Stimulated activated naive CD8-positive, alpha-beta T cell treated with anti-CD3 and anti-CD28 coated beads, Interleukin-15, amount 100 ng/mL, for 72 hours (primary cell): ENCODE results near the gene CDK15.
"Not testable (repeated sequence)": the region's sequence is repeated elsewhere in the genome, so short reads cannot be mapped to it uniquely, and the experiment has no call there.

Experiments used
- ATAC-seq: fragments of 150-1000 bp; cut with Tn5 transposase; 2 replicates; pipeline ENCODE4 v1.10.0; 2021; ENCODE audit warnings: mild to moderate bottlenecking, moderate library complexity
- DNase-seq, 2 donors: peaks; one replicate each; pipeline ENCODE4 v3.0.0; 2021 to 2022
- H3K27ac Mint-ChIP-seq, 2 donors: one replicate each; pipeline ENCODE4 v1.8.0; 2022; ENCODE audit warnings: mild to moderate bottlenecking in 2 of 2, mixed read lengths in 2 of 2, moderate library complexity in 2 of 2
- H3K27me3 Mint-ChIP-seq: one replicate; pipeline ENCODE4 v1.8.0; 2022; ENCODE audit warnings: mixed read lengths
- H3K4me1 Mint-ChIP-seq: one replicate; pipeline ENCODE4 v1.8.0; 2022; ENCODE audit warnings: mild to moderate bottlenecking, mixed read lengths
- H3K4me3 Mint-ChIP-seq, 2 donors: one replicate each; pipeline ENCODE4 v1.8.0; 2022; ENCODE audit warnings: mild to moderate bottlenecking in 2 of 2, mixed read lengths in 2 of 2, moderate library complexity in 1 of 2
- H3K9me3 Mint-ChIP-seq, 2 donors: one replicate each; pipeline ENCODE4 v1.8.0; 2022; ENCODE audit warnings: mixed read lengths in 2 of 2

CDK15 gene

DNA sequence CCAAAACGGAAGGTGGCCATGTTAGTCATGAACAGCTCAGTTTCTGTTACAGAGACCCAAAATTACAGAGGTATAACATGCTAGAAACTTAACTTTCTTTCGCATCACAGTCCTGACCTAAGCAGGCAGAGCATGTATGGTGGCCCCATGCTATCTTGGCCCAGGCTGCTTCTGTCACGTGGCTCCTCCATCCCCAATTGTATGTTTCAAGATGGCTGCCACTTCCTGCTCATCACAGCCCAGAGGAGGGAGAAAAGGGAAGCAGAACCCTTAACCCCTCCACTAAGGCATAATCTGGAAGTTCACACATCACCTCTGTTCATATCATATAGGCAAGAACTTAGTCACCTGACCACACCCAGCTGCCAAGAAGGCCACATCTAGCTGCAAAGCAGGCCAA is 28.7 kb downstream of the CDK15 start:
- peaks cover 6% of the 10 kb centered on the region for H3K27me3 Mint-ChIP-seq
- H3K9me3 Mint-ChIP-seq = no peaks in the 10 kb centered on the region

GRCh38 chr2:201837391-201837790 is 31.1 kb downstream of the CDK15 start:
- Mint-ChIP-seq H3K4me1 (no peaks in the 10 kb centered on the region), H3K27me3 (peaks cover 6% of the 10 kb centered on the region), H3K27ac (no peak overlapping the region), H3K4me3 (no peak overlapping the region), H3K9me3 (peaks cover 0 to 7% of the 10 kb centered on the region in 2 donors)
- no peak for ATAC-seq
- no peak for DNase-seq

More for the DNA sequence above, 28.7 kb downstream of the CDK15 start:
- no peak for DNase-seq
- H3K4me1 Mint-ChIP-seq = no peaks in the 10 kb centered on the region
- H3K27ac Mint-ChIP-seq = no peak overlapping the region
- no peak for ATAC-seq
- H3K4me3 Mint-ChIP-seq = no peak overlapping the region

- no peaks in the 10 kb centered on the region for H3K4me1 Mint-ChIP-seq
- H3K27ac Mint-ChIP-seq = no peak overlapping the region
- H3K4me3 Mint-ChIP-seq = no peak overlapping the region
- H3K9me3 Mint-ChIP-seq = peaks cover 0 to 7% of the 10 kb centered on the region in 2 donors
- H3K27me3 Mint-ChIP-seq = peaks cover 6% of the 10 kb centered on the region
- ATAC-seq (no peak), DNase-seq (no peak)
Measured at GRCh38 chr2:201837824-201838431, 31.6 kb downstream of the CDK15 start.

- peaks cover 6% of the 10 kb centered on the region for H3K27me3 Mint-ChIP-seq
Measured at GRCh38 chr2:201839727-201840126, 33.4 kb downstream of the CDK15 start.

GRCh38 chr2:201840726-201841125 is 34.4 kb downstream of the CDK15 start:
- Mint-ChIP-seq H3K27me3 (peaks cover 6% of the 10 kb centered on the region), H3K4me3 (no peak overlapping the region), H3K9me3 (peaks cover 0 to 7% of the 10 kb centered on the region in 2 donors), H3K27ac (no peak overlapping the region), H3K4me1 (no peaks in the 10 kb centered on the region)
- ATAC-seq = no peak
- no peak for DNase-seq

More at GRCh38 chr2:201839727-201840126, 33.4 kb downstream of the CDK15 start:
- H3K4me1 Mint-ChIP-seq = no peaks in the 10 kb centered on the region
- H3K27ac Mint-ChIP-seq = no peak overlapping the region
- ATAC-seq = no peak
- peaks cover 0 to 7% of the 10 kb centered on the region in 2 donors for H3K9me3 Mint-ChIP-seq
- H3K4me3 Mint-ChIP-seq = no peak overlapping the region
- DNase-seq = no peak

DNA sequence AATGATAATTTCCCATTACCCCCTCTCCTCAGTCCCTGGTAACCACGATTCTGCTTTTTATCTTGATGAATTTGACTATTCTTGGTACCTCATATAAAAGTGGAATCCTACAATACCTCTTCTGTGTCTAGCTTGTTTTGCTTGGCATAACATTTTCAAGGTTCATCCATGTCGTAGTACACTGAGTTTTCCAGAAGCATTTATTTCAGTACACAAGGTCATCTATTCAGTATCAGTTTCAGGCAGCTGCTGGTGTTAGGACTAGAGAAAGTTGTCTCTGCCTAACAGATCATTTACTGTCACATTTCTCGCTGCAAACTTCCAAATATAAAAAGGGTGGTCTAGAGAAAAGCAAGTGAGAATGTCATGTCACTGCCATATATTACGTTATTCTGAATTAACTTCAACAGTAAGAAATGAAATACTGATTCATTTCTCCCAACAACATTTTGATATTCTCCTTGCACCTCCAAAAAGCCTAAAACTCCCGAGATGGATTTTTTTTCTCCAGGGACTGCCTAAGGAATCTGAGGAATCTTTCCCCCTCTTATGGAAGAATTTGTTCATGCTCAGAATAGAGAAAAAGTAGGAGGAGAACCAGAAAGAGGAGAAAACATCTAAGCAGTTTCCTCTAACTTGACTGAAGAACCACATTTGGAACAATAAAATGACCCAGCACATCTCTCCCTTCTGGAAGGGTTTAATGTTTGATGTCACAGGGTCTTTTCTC is 36.0 kb downstream of the CDK15 start:
- ATAC-seq (no peak), DNase-seq (no peak)
- no peak overlapping the region for H3K27ac Mint-ChIP-seq
- peaks cover 0 to 7% of the 10 kb centered on the region in 2 donors for H3K9me3 Mint-ChIP-seq
- H3K27me3 Mint-ChIP-seq = no peaks in the 10 kb centered on the region
- no peak overlapping the region for H3K4me3 Mint-ChIP-seq
- no peaks in the 10 kb centered on the region for H3K4me1 Mint-ChIP-seq

DNA sequence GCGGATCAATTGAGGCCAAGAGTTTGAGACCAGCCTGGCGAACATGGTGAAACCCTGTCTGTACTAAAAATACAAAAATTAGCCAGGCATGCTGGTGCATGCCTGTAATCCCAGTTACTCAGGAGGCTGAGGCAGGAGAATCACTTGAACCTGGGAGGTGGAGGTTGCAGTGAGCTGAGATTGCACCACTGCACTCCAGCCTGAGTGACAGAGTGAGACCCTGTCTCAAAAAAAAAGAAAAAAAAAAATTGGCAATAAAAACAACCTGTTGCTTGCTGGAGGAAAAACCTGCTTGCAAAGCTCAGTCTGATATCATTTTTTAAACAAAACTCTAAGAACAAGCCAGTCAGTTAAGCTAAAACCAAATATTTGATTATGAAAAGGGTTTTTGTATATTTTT is 38.6 kb downstream of the CDK15 start:
- DNase-seq, ATAC-seq, H3K27ac Mint-ChIP-seq, H3K4me3 Mint-ChIP-seq, H3K9me3 Mint-ChIP-seq, H3K4me1 Mint-ChIP-seq, H3K27me3 Mint-ChIP-seq: not testable (repeated sequence)

- no peak overlapping the region for H3K4me3 Mint-ChIP-seq
- H3K27me3 Mint-ChIP-seq = no peaks in the 10 kb centered on the region
- no peaks in the 10 kb centered on the region for H3K9me3 Mint-ChIP-seq
- H3K27ac Mint-ChIP-seq = no peak overlapping the region
- no peaks in the 10 kb centered on the region for H3K4me1 Mint-ChIP-seq
- DNase-seq = no peak
- no peak for ATAC-seq
Measured at GRCh38 chr2:201847481-201847880, 41.1 kb downstream of the CDK15 start.

- DNase-seq (no peak), ATAC-seq (no peak)
- Mint-ChIP-seq H3K4me3 (no peak overlapping the region), H3K27ac (no peak overlapping the region), H3K9me3 (no peaks in the 10 kb centered on the region), H3K27me3 (peaks cover under 1% of the 10 kb centered on the region), H3K4me1 (no peaks in the 10 kb centered on the region)
Measured at GRCh38 chr2:201852462-201852861, 46.1 kb downstream of the CDK15 start.

DNA sequence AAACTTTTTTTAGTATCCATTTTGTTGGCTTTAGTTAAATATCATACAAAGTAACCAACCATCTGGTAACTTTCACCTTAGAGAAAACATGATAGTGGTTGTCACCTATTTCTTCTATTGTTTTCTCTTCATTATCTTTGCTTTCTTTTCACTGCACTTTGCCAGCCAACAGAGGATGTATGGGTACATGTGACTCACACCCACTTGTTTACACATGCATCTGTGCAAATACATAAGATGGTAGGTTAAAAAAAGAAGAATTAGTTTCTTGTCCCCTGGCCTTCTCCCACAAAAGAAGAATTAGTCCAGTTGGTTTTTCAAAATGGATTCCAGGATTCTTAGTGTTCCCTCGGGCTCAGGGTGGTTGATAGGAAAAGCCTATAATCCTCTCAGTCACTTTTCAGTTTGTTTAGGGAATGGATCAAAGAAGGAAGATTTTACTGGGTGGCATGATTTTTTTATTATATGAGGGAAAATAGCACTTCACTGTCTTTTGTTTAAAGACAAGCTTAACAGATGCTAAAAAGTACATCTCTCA is 46.6 kb downstream of the CDK15 start:
- no peak for ATAC-seq
- Mint-ChIP-seq H3K27ac (no peak overlapping the region), H3K27me3 (peaks cover 5% of the 10 kb centered on the region), H3K4me3 (no peak overlapping the region), H3K4me1 (no peaks in the 10 kb centered on the region), H3K9me3 (no peaks in the 10 kb centered on the region)
- DNase-seq = no peak

GRCh38 chr2:201854221-201854801 is 48.0 kb downstream of the CDK15 start:
- peaks cover 19% of the 10 kb centered on the region for H3K27me3 Mint-ChIP-seq
- ATAC-seq (no peak), DNase-seq (no peak)
- no peak overlapping the region for H3K4me3 Mint-ChIP-seq
- H3K4me1 Mint-ChIP-seq = peaks cover 13% of the 10 kb centered on the region
- no peak overlapping the region for H3K27ac Mint-ChIP-seq
- no peaks in the 10 kb centered on the region for H3K9me3 Mint-ChIP-seq

DNA sequence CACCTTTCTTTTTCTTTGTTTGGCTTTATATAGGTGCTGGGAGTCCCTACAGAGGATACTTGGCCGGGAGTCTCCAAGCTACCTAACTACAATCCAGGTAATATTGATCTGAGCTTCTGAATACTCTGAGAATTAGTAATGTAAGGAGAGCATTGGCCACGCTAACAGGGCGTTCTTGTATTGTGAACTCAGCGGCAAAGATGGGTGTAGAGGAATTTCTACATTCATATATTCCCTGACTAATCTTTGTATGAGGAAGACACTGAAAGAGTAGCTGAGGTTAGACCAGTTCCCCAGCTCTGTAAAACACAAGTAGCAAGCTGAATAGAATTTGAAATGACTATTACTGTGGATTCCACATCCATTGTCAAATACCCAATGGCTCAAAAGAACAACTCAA is 48.5 kb downstream of the CDK15 start:
- peaks cover 21% of the 10 kb centered on the region for H3K27me3 Mint-ChIP-seq
- H3K9me3 Mint-ChIP-seq = no peaks in the 10 kb centered on the region
- no peak for DNase-seq
- peaks cover 15% of the 10 kb centered on the region for H3K4me1 Mint-ChIP-seq
- H3K4me3 Mint-ChIP-seq = no peak overlapping the region
- ATAC-seq = no peak
- H3K27ac Mint-ChIP-seq = no peak overlapping the region

DNA sequence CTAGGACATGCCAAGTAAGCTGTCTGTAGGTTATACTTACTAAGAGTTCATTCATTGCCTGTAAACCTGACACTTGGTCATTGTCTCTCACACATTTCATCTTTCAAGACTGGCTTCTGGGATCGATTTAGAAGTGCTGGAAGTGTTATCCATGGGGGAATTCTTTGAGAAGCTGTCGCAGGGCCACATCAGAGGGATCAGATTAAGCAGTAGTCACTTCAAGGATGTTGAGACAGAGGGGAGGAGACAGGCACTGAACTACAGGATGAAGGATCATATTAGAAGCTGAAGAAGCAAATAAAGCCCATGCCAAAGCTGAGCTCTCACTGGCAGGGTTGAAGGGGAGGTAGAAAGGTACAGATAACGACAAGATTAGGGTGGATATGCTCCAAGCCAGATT is 49.0 kb downstream of the CDK15 start:
- Mint-ChIP-seq H3K27me3 (peaks cover 23% of the 10 kb centered on the region), H3K4me3 (no peak overlapping the region), H3K27ac (no peak overlapping the region), H3K4me1 (peaks cover 15% of the 10 kb centered on the region), H3K9me3 (no peaks in the 10 kb centered on the region)
- ATAC-seq = no peak
- DNase-seq = no peak

DNA sequence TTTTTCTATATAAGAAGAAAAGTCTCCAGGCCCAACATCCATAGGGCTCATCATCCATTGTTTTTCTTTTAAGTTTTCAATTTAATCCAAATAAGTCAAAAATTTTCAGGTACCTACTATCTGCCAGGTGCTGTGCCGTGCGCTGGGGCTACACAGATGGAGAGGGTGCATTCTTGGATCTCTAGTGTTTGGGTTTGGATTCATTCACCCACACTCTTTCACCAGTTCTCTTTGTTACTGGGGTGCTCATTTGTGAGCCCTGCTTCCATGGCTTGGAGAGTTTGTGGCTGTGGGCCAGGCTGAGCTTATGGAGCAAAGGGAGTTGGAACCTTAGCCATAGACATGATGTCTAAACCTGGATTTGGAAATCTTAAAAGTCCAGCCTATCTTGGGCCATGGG is 51.0 kb downstream of the CDK15 start:
- peaks cover 21% of the 10 kb centered on the region for H3K4me1 Mint-ChIP-seq
- no peak for DNase-seq
- peaks cover 31% of the 10 kb centered on the region for H3K27me3 Mint-ChIP-seq
- no peak overlapping the region for H3K4me3 Mint-ChIP-seq
- H3K27ac Mint-ChIP-seq = no peak overlapping the region
- H3K9me3 Mint-ChIP-seq = no peaks in the 10 kb centered on the region
- ATAC-seq = no peak

DNA sequence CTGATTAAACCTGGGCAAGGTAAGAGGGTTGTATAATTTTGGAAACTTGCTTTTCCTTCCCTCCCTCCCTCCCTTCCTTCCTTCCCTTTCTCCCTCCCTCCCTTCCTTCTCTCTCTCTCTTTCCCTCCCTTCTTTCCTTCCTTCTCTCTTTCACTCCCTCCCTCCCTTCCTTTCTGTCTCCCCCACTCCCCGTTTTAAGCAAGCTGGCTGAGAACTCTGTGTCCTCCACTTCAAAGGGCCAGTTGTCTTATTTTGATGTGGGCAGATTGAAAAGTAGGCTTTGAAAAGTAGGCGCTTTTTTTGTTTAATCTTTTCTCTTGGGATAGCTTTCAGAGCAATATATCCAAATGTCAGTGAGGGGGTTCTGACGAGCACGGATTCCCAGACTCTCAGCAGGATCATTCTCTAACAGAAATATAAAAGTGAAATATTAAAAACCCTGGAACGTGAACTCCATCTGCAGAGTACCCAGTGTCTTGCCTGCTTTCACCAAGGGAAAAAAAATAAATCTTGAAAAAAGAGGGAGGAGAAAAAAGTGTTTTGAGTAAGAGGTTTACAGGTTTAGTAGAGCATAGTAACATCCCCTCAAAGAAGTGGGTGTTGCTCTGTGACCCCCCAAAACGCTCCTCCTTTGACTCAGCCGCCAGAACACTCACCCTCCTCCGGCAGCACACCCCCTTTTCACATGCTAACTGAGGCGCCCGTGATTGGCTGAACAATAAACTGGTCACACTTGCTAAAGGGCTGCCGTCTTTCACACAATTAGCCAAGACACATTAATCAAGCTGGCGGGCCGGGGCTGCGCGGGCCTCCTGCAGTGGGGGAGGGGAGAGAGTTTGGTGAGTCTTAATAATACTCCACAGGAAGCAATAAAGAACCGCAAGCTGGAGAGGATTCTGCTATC is 52.2 kb downstream of the CDK15 start:
- Mint-ChIP-seq H3K4me3 (peak overlapping the region; percentile 64 to 67), H3K9me3 (no peaks in the 10 kb centered on the region), H3K27ac (peak overlapping the region in 1 of 2 donors; percentile 15), H3K27me3 (peaks cover 31% of the 10 kb centered on the region), H3K4me1 (peaks cover 21% of the 10 kb centered on the region)
- DNase-seq (peak; percentile 17 to 40), ATAC-seq (peak; percentile 73)
